ENCODE data around the gene HMG20B. TPM values are rescaled to one million over a fixed set of nuclear protein-coding genes. Genes with fewer than 3 reads are reported as not detected.

The HMG20B gene
- total RNA-seq, 3 donors from 2014 or later: 79.9 to 81.9 (median 81.4) TPM

- H3K36me3 ChIP-seq (ENCODE audit: low read depth): no peaks in the 10 kb centered on the region
- no peaks in the 10 kb centered on the region for H3K4me1 ChIP-seq (ENCODE audit: low read depth)
- no peak for DNase-seq
- no peak for TF ChIP-seq CTCF (IDR thresholded peaks at IDR 0.05)
- intact Hi-C loops (cut with DNase I, micrococcal nuclease): no loop called here
- H3K4me3 ChIP-seq: no peak overlapping the region
- H3K9me3 ChIP-seq: no peaks in the 10 kb centered on the region
- no peak for ATAC-seq
These were observed 37.6 kb upstream of the HMG20B start for GRCh38 chr19:3535235-3535535.

GRCh38 chr19:3535563-3535965 is 37.2 kb upstream of the HMG20B start:
- intact Hi-C loops (cut with DNase I, micrococcal nuclease): no loop called here
- Histone ChIP-seq H3K4me1 (ENCODE audit: low read depth) (no peaks in the 10 kb centered on the region), H3K9me3 (no peaks in the 10 kb centered on the region), H3K4me3 (no peak overlapping the region), H3K36me3 (ENCODE audit: low read depth) (no peaks in the 10 kb centered on the region)
- ATAC-seq (no peak), DNase-seq (no peak)
- TF ChIP-seq CTCF (IDR thresholded peaks at IDR 0.05): no peak

GRCh38 chr19:3535981-3536380 is 36.8 kb upstream of the HMG20B start:
- DNase-seq (no peak), ATAC-seq (no peak)
- intact Hi-C loops (cut with DNase I, micrococcal nuclease): no loop called here
- no peaks in the 10 kb centered on the region for H3K4me1 ChIP-seq (ENCODE audit: low read depth)
- H3K4me3 ChIP-seq: no peak overlapping the region
- no peaks in the 10 kb centered on the region for H3K36me3 ChIP-seq (ENCODE audit: low read depth)
- no peaks in the 10 kb centered on the region for H3K9me3 ChIP-seq
- TF ChIP-seq CTCF (IDR thresholded peaks at IDR 0.05): no peak

- Histone ChIP-seq H3K4me3 (no peak overlapping the region), H3K36me3 (ENCODE audit: low read depth) (no peaks in the 10 kb centered on the region), H3K4me1 (ENCODE audit: low read depth) (no peaks in the 10 kb centered on the region), H3K9me3 (no peaks in the 10 kb centered on the region)
- intact Hi-C loops (cut with DNase I, micrococcal nuclease): no loop called here
- TF ChIP-seq CTCF (IDR thresholded peaks at IDR 0.05): no peak
- ATAC-seq: peak; percentile 4
- peak in 1 of 3 donors; percentile 47 for DNase-seq
These were observed 36.2 kb upstream of the HMG20B start for GRCh38 chr19:3536429-3537100.

GRCh38 chr19:3537101-3537437 is 35.7 kb upstream of the HMG20B start:
- no peaks in the 10 kb centered on the region for H3K9me3 ChIP-seq
- peak; percentile 2 for ATAC-seq
- H3K4me1 ChIP-seq (ENCODE audit: low read depth): no peaks in the 10 kb centered on the region
- no peaks in the 10 kb centered on the region for H3K36me3 ChIP-seq (ENCODE audit: low read depth)
- intact Hi-C loops (cut with DNase I, micrococcal nuclease): no loop called here
- no peak for TF ChIP-seq CTCF (IDR thresholded peaks at IDR 0.05)
- no peak for DNase-seq
- no peak overlapping the region for H3K4me3 ChIP-seq
